ENCODE results near the gene THAP4.
"Not testable (repeated sequence)": the region's sequence is repeated elsewhere in the genome, so short reads cannot be mapped to it uniquely, and the experiment has no call there.

The THAP4 gene

GRCh38 chr2:241612156-241613016 is 24.6 kb downstream of the THAP4 start:
- DNase-seq (ENCODE audit: low read depth): peak; percentile 37

DNA sequence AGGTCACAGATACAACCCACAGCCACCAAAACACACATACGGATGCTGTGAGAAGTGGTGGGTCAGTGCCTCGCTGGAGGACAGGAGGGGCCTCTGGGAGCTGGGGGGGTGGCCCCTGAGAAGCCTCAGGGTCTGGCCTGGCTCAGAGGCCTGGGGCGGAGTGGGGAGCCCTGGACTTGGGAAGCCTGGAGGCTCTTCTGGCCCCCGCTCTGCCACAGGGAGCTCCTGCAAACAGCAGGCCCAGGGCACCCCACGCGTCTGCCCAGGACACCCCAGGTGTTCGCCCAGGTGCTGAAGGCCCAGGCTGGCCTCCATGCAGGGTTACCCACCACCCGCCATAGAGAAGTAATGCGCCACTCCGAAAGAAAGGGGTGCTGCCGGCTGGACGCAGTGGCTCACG is 25.9 kb downstream of the THAP4 start:
- DNase-seq (ENCODE audit: low read depth): no peak

DNA sequence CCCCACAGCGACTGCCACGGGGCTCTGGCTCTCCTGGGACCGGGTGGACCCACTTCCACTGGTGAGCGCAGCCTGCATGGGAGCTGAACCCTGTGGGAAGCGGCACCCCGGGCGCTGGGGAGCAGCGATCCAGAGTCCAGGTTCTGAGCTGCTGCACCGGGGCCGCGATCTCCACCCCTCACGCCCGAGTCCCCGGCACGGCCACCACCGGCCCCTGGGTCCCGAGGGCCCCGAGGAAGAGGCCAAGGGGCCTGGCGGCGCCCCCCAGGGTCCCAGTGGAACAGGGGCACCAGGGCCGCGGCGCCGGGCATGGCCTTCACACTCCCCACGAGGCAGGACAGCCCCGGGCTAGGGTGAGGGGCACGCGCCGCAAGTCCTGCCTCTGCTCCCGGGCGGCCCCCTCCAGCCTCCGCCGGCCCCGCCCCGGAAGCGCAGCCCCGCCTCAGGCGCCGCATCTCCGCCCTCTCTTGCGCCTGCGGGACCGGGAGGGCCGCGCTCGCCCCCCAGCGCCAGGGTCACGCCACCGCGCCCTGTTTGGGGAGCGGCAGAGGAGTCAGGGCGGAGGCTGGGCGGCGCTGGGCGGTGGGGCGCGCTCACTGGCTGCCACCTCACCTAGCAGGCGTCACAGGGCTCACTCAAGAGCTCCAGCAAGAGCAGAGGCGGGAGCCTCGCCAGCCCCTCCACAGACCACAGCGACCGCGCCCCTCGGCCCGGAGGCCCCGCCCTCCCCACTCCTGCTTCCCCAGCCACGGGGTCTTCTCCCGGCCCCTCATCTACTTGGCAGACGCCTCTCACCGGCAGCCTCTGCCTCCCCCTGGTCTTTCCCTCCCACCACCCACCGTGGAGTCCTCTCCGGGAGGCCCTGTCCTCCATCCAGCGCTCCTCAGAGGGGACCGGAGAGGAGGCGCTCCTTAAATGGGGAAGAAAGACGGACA is 26.8 kb downstream of the THAP4 start:
- DNase-seq (ENCODE audit: low read depth): peak; percentile 21

DNA sequence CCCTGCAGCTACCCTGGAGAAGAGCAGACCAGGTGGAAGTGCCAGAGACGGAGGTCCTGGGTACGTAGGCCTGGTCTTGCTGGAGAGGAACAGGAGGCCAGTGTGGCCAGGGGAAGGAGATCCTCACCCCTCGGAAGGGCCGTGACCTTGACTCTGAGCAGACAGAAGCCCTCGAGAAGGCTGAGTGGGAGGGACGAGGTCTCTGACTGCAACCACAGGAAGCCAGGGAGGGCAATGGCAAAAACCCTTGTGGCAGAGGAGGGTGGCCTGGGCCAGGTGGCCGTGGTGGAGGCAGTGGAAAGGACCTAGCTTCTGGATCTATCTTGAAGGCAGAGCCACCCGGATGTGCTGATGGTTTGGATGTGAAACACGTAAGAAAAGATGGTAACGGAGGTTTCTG is 28.1 kb downstream of the THAP4 start:
- DNase-seq (ENCODE audit: low read depth): no peak

DNA sequence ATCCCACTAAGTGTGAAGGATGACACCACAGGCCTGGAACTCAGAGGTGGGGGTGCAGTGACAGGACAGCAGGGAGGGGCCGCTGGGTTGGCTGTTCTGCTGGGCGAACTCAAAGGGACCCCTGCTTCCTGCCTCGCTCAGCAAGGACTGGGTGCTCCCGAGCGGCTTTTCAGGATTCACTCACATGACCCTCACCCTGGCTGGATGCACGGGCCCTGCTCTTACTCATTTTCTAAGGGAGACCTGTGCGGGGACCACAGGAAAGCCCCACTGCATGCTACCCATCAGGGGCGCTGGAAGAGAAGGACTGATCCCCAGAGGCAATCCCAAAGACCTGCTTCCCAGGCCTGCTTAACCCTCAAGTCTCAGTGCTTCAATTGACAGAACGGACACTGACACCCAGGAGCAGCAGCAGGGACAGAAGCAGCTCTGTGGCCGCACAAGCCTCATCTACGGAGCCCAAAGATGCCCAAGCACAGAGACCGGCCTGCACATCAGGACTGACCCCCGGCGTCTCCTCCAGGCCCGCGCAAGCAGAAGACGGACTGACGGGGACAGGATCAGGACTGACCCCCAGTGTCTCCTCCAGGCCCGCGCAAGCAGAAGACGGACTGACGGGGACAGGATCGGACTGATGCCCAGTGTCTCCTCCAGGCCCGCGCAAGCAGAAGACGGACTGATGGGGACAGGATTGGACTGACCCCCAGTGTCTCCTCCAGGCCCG is 29.6 kb downstream of the THAP4 start:
- no peak for DNase-seq (ENCODE audit: low read depth)

DNA sequence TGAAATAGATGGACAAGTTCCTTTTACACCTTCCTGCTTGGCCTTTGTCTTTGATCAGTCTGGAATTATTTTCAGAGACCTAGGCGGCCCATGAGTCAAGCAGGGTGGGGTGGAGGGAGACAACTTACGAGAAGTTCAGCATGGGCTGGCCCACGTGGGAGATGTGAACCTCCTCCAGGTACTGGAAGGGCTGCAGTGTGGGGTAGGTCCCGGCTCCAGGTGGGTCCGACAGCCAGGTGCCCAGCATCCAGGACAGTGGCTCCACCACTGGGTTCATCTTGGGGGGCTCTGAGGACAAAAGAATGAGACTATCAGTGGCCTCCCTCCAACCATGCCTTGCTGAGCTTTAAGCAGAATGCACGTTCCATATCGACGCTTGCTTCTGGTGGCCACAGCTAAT is 30.8 kb downstream of the THAP4 start:
- no peak for DNase-seq (ENCODE audit: low read depth)

GRCh38 chr2:241603686-241604085 is 33.3 kb downstream of the THAP4 start:
- no peak for DNase-seq (ENCODE audit: low read depth)

DNA sequence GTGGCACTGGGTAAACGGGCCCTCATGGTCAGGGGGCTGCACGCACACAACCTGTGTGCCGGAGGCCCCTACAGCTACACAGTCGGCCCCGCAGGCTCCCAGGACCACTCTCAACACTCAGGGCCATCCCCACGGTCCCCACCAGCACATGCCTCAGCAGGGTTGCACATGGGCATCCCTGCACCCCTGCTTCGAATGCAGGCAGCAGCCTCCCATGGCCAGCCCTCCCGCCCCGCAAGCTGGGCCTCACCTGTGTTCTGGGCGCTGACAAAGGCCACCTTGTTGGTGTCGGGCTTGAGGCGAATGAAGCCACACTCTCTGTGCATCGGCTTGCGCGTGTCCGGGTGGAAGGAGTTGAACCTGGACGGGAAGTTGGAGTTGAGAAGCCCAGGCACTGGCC is 34.2 kb downstream of the THAP4 start:
- DNase-seq (ENCODE audit: low read depth): no peak

DNA sequence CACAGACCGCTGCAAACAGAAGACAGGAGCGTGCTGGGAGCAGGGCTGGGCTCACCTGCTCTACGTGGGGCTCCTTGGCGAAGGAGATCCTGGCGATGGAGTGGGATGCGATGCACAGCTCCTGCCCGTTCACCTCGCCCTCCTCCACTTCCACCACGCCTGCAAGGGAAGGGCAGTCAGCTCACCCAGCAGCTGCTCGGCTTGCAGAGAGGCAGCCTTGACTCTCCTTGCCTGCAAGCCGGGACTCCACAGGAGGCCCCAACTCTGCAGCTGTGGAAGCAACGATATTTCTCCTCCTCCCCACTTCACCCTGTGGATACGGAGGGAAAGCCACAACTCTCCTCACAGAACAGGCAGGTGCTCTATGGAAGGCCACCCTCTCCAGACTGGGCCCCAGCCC is 35.1 kb downstream of the THAP4 start:
- no peak for DNase-seq (ENCODE audit: low read depth)

- no peak for DNase-seq (ENCODE audit: low read depth)
Measured at GRCh38 chr2:241599615-241600014, 37.3 kb downstream of the THAP4 start.

- DNase-seq (ENCODE audit: low read depth): no peak
Measured at GRCh38 chr2:241598487-241598886, 38.5 kb downstream of the THAP4 start.

GRCh38 chr2:241598061-241598460 is 38.9 kb downstream of the THAP4 start:
- DNase-seq (ENCODE audit: low read depth): no peak

DNA sequence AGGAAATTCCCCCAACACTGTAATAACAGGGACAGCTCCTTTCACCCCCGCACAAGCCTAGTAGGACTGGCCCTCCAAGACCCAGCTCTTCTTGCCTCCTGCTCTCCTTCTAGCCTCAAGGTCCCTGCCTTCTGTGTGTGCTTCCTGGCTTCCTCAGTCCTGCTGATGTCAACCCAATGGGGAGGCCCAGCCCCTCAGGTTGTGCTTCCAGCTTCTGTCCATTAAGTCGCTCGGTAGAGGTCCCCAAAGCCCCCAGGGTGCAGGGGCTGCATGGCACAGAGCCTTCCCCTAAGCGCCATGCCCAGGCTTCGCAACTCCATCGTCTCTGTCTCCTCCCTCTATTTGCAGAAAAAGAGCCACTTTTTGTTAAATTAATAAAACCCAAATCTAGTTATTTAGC is 39.4 kb downstream of the THAP4 start:
- DNase-seq (ENCODE audit: low read depth): no peak

DNA sequence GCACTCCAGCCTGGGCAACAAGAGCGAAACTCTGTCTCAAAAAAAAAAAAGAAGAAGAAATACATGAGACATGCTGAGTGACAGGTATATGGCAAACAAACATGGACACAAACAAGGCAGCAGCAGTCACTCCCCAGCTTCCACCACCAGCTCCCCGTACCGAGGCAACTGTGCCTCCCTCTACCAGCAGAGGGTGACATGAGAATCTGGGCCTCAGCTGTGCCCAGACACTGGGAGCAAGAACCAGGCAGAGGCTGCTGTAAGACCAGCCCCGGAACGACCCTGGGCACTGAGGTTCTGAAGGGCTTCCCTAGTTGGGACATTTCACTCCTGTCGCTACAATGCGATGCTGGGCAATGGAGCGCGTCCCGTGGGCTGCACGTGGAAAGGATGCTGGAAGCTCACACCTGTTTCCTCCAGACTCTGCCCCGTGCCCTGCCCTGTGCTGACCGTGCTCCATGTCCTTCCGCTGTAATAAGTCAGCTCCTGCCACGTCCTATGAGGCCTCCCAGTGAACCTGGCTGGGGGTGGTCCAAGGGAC is 41.3 kb downstream of the THAP4 start:
- no peak for DNase-seq (ENCODE audit: low read depth)

DNA sequence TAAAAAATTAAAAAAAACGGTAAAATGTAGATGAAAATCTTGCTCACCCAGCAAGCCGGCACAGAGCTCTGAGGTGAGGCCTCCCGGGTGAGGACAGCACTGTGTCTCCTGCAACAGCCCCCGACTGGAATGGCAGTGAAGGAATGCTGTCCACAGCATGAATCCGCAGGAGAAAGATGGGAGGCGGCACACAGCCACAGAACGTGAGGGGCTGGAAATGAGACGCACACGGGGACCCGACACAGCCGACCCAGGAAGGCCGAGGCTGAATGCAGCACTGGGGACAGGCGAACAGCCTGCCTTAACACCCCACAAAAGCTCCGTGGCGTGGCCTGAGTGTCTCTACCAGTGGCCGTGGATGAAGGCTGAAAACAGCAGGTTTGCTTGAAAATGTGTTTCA is 43.7 kb downstream of the THAP4 start:
- no peak for DNase-seq (ENCODE audit: low read depth)

DNA sequence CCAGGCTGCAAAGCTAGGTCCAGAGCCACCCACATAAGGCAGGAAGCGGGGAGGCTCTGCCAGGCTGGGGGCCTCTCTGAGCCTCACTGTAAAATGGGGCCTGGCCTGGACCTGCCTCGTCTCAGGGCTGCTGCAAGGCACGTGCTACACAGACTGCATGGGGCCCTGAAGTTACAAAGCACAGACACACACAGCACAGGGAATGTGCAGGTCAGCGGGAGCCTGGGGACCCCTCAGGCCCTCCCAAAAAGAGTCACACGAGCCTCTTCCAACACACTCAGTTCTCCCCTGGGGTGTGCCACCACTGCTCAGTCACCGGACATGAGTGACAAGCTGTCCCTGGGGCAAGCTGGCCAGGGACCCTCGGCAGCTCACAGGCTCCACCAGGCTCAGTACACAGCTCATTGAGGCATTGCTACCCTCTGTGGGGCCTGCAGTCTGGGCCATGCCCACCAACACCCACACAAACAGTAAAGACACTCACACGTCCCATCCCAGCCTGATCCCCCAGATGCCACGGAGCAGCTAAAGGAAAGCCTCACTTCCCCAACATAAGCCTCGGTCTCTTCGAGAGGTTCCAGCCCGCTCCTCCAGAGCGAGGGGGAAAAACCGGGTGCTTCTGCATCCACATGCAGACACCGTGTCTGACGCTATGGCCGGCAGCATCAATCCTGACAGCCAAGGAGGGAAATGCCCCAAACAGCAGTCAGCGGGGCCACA is 44.7 kb downstream of the THAP4 start:
- DNase-seq (ENCODE audit: low read depth): no peak

DNA sequence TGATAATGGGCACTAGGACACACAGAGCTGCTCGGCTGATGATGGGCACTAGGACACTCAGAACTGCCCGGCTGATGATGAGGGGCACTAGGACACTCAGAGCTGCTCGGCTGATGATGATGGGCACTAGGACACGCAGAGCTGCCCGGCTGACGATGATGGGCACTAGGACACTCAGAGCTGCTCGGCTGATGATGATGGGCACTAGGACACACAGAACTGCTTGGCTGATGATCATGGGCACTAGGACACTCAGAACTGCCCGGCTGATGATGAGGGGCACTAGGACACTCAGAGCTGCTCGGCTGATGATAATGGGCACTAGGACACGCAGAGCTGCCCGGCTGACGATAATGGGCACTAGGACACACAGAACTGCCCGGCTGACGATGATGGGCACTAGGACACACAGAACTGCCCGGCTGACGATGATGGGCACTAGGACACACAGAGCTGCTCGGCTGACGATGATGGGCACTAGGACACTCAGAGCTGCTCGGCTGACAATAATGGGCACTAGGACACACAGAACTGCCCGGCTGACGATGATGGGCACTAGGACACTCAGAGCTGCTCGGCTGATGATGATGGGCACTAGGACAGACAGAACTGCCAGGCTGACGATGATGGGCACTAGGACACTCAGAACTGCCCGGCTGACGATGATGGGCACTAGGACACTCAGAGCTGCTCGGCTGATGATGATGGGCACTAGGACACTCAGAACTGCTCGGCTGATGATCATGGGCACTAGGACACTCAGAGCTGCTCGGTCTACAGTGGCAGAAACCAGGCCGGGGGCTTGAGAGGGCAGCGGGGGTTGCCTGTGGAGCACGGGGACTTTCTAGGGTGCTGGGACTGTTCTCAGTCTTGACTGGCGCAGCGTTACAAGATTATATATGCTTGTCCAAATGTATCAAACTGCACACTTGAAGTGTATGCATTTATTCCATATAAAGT is 46.2 kb downstream of the THAP4 start:
- not testable (repeated sequence) for DNase-seq (ENCODE audit: low read depth)

DNA sequence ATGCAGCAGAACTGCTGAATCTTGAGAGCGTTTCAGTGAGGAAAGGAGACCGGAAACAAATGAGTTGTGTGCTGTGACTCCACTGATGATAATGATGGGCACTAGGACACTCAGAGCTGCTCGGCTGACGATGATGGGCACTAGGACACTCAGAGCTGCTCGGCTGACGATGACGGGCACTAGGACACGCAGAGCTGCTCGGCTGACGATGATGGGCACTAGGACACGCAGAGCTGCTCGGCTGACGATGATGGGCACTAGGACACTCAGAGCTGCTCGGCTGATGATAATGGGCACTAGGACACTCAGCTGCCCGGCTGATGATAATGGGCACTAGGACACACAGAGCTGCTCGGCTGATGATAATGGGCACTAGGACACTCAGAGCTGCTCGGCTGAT is 47.1 kb downstream of the THAP4 start:
- not testable (repeated sequence) for DNase-seq (ENCODE audit: low read depth)

DNA sequence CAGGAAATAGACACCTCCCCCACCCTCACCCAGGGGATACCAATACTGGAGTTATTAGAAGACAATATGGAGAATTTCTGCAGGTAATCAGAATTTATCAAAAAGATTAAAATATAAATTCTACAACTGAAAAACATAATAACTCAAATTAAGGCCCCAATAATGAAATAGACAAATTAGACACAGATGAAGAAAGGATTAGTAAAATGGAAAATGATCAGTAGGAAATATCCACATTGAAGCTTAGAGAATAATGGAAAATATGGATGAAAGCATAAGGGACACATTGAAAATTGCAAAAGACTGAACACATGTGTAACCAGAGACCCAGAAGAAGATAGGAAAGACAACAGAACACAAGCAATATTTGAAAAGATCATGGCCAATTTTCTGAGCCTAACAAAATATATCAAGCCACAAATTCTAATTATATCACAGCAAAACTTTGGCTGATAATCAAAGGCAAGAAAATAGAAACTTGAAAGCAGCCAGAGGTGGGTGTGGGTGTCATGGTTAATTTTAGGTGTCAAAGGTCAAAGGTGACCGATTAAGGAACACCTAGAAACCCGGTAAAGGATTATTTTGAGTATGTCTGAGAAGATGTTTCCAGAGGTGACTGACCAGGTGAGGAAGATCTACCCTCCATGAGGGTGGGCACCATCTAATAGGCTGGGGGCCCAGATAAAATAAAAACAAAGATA is 50.2 kb downstream of the THAP4 start:
- DNase-seq (ENCODE audit: low read depth): no peak

GRCh38 chr2:241584436-241584835 is 52.5 kb downstream of the THAP4 start:
- DNase-seq (ENCODE audit: low read depth): no peak
